Esophagus mucosa (tissue), 1 donor: ENCODE data around the gene ADRM1. TPM values are rescaled to one million over a fixed set of nuclear protein-coding genes. Genes with fewer than 3 reads are reported as not detected.

Source experiments
- ATAC-seq: fragments of 200-7000 bp; cut with Tn5 transposase; one replicate; pipeline ENCODE4 v1.9.1; 2020
- total RNA-seq: library from RNA; stranded (reverse); gene quantifications from one replicate; pipeline ENCODE4 v1.2.4, GENCODE V29; 2023
- donor health status: DM: yes; HTN: yes; CAD: no.

The ADRM1 gene
- 76.1 TPM for total RNA-seq

- peak; percentile 80 for ATAC-seq
These were observed at the start of gene ADRM1 for GRCh38 chr20:62302341-62303061. Gene ADRM1, plus strand, starts transcription at chr20:62302997. Its CDS starts 572 bp downstream, at chr20:62303569.

GRCh38 chr20:62253398-62253797 is 49.4 kb upstream of the ADRM1 start:
- ATAC-seq, result no peak

GRCh38 chr20:62254021-62254724 is 48.6 kb upstream of the ADRM1 start:
- no peak for ATAC-seq

GRCh38 chr20:62255976-62256375 is 46.8 kb upstream of the ADRM1 start:
- ATAC-seq, result no peak

GRCh38 chr20:62258499-62259293 is 44.1 kb upstream of the ADRM1 start:
- ATAC-seq, result no peak

- no peak for ATAC-seq
These were observed 43.6 kb upstream of the ADRM1 start for GRCh38 chr20:62259294-62259565.

- ATAC-seq, result no peak
These were observed 40.7 kb upstream of the ADRM1 start for GRCh38 chr20:62262064-62262463.

GRCh38 chr20:62263396-62263795 is 39.4 kb upstream of the ADRM1 start:
- ATAC-seq, result no peak

GRCh38 chr20:62265365-62265764 is 37.4 kb upstream of the ADRM1 start:
- no peak for ATAC-seq

GRCh38 chr20:62266340-62266739 is 36.5 kb upstream of the ADRM1 start:
- ATAC-seq, result no peak

- no peak for ATAC-seq
These were observed 35.9 kb upstream of the ADRM1 start for GRCh38 chr20:62266851-62267250.

GRCh38 chr20:62267543-62267942 is 35.3 kb upstream of the ADRM1 start:
- ATAC-seq, result peak; percentile 96

- ATAC-seq, result no peak
These were observed 34.4 kb upstream of the ADRM1 start for GRCh38 chr20:62268228-62268900.

GRCh38 chr20:62269378-62269777 is 33.4 kb upstream of the ADRM1 start:
- no peak for ATAC-seq

GRCh38 chr20:62269871-62270270 is 32.9 kb upstream of the ADRM1 start:
- no peak for ATAC-seq

- no peak for ATAC-seq
These were observed 30.6 kb upstream of the ADRM1 start for GRCh38 chr20:62272200-62272599.

- ATAC-seq, result no peak
These were observed 29.4 kb upstream of the ADRM1 start for GRCh38 chr20:62273416-62273815.

- no peak for ATAC-seq
These were observed 28.4 kb upstream of the ADRM1 start for GRCh38 chr20:62274332-62274950.

GRCh38 chr20:62275219-62275618 is 27.6 kb upstream of the ADRM1 start:
- no peak for ATAC-seq

- ATAC-seq, result no peak
These were observed 26.4 kb upstream of the ADRM1 start for GRCh38 chr20:62276439-62276838.

- ATAC-seq, result no peak
These were observed 25.5 kb upstream of the ADRM1 start for GRCh38 chr20:62277253-62277652.

GRCh38 chr20:62280303-62280702 is 22.5 kb upstream of the ADRM1 start:
- ATAC-seq, result no peak
